HCT116 (cell line): ENCODE measurements around the gene SLC25A25. TPM values are rescaled to one million over a fixed set of nuclear protein-coding genes. Genes with fewer than 3 reads are reported as not detected.

Experiments used
- ATAC-seq: fragments of 200-7000 bp; cut with Tn5 transposase; 2 replicates; pipeline ENCODE4 v1.9.1; 2020; ENCODE audit warnings: mild to moderate bottlenecking, moderate library complexity
- BruUV-seq: library from RNA; stranded (reverse); fragments of 400-500 nt; replicated peaks from 2 replicates; lab custom pipeline; 2021; lab: Mats Ljungman, UMichigan
- CTCF ChIA-PET: fragments of 300-600 bp; sonication (Branson Sonifier 250); formaldehyde crosslinking; loops from one replicate; lab custom pipeline; 2021; ENCODE audit warnings: antibody characterized with exemption; lab: Charles Lee
- POLR2A ChIA-PET: fragments of 300-600, 350-600 bp; sonication (Branson Sonifier 250); formaldehyde crosslinking; loops from one replicate; lab custom pipeline; 2021; ENCODE audit warnings: antibody characterized with exemption; lab: Charles Lee
- RAD21 ChIA-PET, 2 experiments: fragments of 300-600 bp; sonication (Branson Sonifier 250); formaldehyde crosslinking; loops; one replicate each; lab custom pipeline; 2023; ENCODE audit warnings: low total read pairs in 2 of 2; ENCODE audit not compliant: uncharacterized antibody in 2 of 2, unreplicated experiment in 2 of 2, low non-redundant PET in 1 of 2; lab: Charles Lee
- DNase-seq: peaks from one replicate; pipeline ENCODE4 v3.0.0-alpha.2; 2010; ENCODE audit warnings: low read depth, low spot score
- H2AFZ ChIP-seq: fragments of 200-600 bp; shearing (Covaris generic), sonication (generic); 2 replicates; pipeline ENCODE4 v1.6.1; 2017; ENCODE audit warnings: low read depth, mixed run types, mixed read lengths, antibody characterized with exemption, low read length; ENCODE audit not compliant: poor library complexity, severe bottlenecking
- H3K27ac ChIP-seq: 2 replicates; pipeline ENCODE4 v1.5.1; 2012; ENCODE audit warnings: low read depth, low read length
- H3K27me3 ChIP-seq: fragments of 200-600 bp; sonication (generic); 2 replicates; pipeline ENCODE4 v1.6.1; 2016; ENCODE audit warnings: mixed run types, low read length, mixed read lengths; ENCODE audit not compliant: insufficient read depth
- H3K36me3 ChIP-seq, 2 experiments: fragments of 200-500 bp in 1 of 2; fragments of 200-600 bp in 1 of 2; sonication (Bioruptor generic) in 1 of 2; sonication (generic) in 1 of 2; 2 replicates each; pipeline versions ENCODE4 v1.5.1 to v1.6.1; 2014 to 2016; ENCODE audit warnings: low read length in 2 of 2, inconsistent platforms in 1 of 2, mixed read lengths in 1 of 2, mixed run types in 1 of 2; ENCODE audit not compliant: insufficient read depth in 2 of 2, control insufficient read depth in 1 of 2
- H3K4me1 ChIP-seq, 2 experiments: fragments of 200-600 bp in 1 of 2; sonication (generic) in 1 of 2; 2 replicates each; pipeline versions ENCODE4 v1.5.1 to v1.6.1; 2012 to 2017; ENCODE audit warnings: low read length in 2 of 2, inconsistent platforms in 1 of 2, mild to moderate bottlenecking in 1 of 2, mixed read lengths in 1 of 2, mixed run types in 1 of 2, moderate library complexity in 1 of 2; ENCODE audit not compliant: insufficient read depth in 2 of 2, control insufficient read depth in 1 of 2
- H3K4me2 ChIP-seq: fragments of 200-600 bp; sonication (generic); 2 replicates; pipeline ENCODE4 v1.6.1; 2017; ENCODE audit warnings: mixed run types, low read length, mixed read lengths
- H3K4me3 ChIP-seq, 2 experiments: fragments of 200-600 bp in 1 of 2; sonication (generic) in 1 of 2; replicated peaks in 1 of 2; 2 replicates each; pipeline ENCODE4 v1.5.1; 2011 to 2016; ENCODE audit warnings: low read length in 2 of 2, control low read depth in 1 of 2, low read depth in 1 of 2, mild to moderate bottlenecking in 1 of 2, mixed read lengths in 1 of 2, mixed run types in 1 of 2
- H3K79me2 ChIP-seq: fragments of 200-600 bp; sonication (generic); 2 replicates; pipeline ENCODE4 v1.6.1; 2017; ENCODE audit warnings: mild to moderate bottlenecking, mixed run types, low read length, moderate library complexity, mixed read lengths; ENCODE audit not compliant: insufficient read depth
- H3K9ac ChIP-seq: fragments of 200-600 bp; sonication (generic); 2 replicates; pipeline ENCODE4 v1.6.1; 2016; ENCODE audit warnings: low read length, mixed read lengths
- H3K9me2 ChIP-seq: fragments of 200-600 bp; sonication (generic), shearing (Covaris generic); 2 replicates; pipeline ENCODE4 v1.6.1; 2017; ENCODE audit warnings: mixed run types, mild to moderate bottlenecking, moderate library complexity; ENCODE audit not compliant: insufficient read depth
- H3K9me3 ChIP-seq, 2 experiments: fragments of 200-500 bp in 1 of 2; fragments of 200-600 bp in 1 of 2; sonication (Bioruptor generic) in 1 of 2; sonication (generic) in 1 of 2; 2 replicates each; pipeline ENCODE4 v1.6.1; 2014 to 2017; ENCODE audit warnings: low read length in 2 of 2, mixed read lengths in 2 of 2, inconsistent platforms in 1 of 2, low read depth in 1 of 2, mild to moderate bottlenecking in 1 of 2, mixed run types in 1 of 2, moderate library complexity in 1 of 2; ENCODE audit not compliant: control insufficient read depth in 1 of 2, insufficient read depth in 1 of 2
- H4K20me1 ChIP-seq: fragments of 200-600 bp; sonication (generic), shearing (Covaris generic); 2 replicates; pipeline ENCODE4 v1.6.1; 2017; ENCODE audit warnings: mixed run types, mild to moderate bottlenecking, moderate library complexity; ENCODE audit not compliant: insufficient read depth
- CEBPB ChIP-seq: IDR thresholded peaks from 2 replicates; pipeline ENCODE4 v1.6.1; 2012; ENCODE audit warnings: low read depth
- CTCF ChIP-seq, 3 experiments: fragments of 200-600 bp in 1 of 3; sonication (generic) in 1 of 3; IDR thresholded peaks in 2 of 3; conservative IDR thresholded peaks in 1 of 3; 2 replicates each; pipeline ENCODE4 v1.5.1; 2012 to 2017; ENCODE audit warnings: low read depth in 2 of 3, low read length in 2 of 3, antibody characterized with exemption in 1 of 3, borderline replicate concordance in 1 of 3, control low read depth in 1 of 3, mild to moderate bottlenecking in 1 of 3, mixed read lengths in 1 of 3, mixed run types in 1 of 3, moderate library complexity in 1 of 3; ENCODE audit not compliant: insufficient read depth in 1 of 3
- ELF1 ChIP-seq: IDR thresholded peaks from 2 replicates; pipeline ENCODE4 v1.6.1; 2012; ENCODE audit warnings: low read depth, borderline replicate concordance
- EZH2phosphoT487 ChIP-seq: fragments of 200-600 bp; IDR thresholded peaks from 2 replicates; pipeline ENCODE4 v1.6.1; 2018; ENCODE audit warnings: antibody characterized with exemption, borderline replicate concordance
- MAX ChIP-seq: IDR thresholded peaks from 2 replicates; pipeline ENCODE4 v1.6.1; 2012
- POLR2A ChIP-seq: IDR thresholded peaks from 2 replicates; pipeline ENCODE4 v1.7.0; 2011; ENCODE audit warnings: borderline replicate concordance; ENCODE audit not compliant: insufficient read depth, insufficient read length; ENCODE audit errors: extremely low read depth
- SIN3A ChIP-seq: IDR thresholded peaks from 2 replicates; pipeline ENCODE4 v1.6.1; 2012; ENCODE audit warnings: low read depth
- SRF ChIP-seq: IDR thresholded peaks from 2 replicates; pipeline ENCODE4 v1.6.1; 2012; ENCODE audit warnings: low read depth
- ZBTB33 ChIP-seq: IDR thresholded peaks from 2 replicates; pipeline ENCODE4 v1.6.1; 2011; ENCODE audit warnings: mild to moderate bottlenecking, low read length, moderate library complexity; ENCODE audit not compliant: insufficient replicate concordance; ENCODE audit errors: extremely low read depth
- ZFX ChIP-seq: fragments of 450-650 bp; IDR thresholded peaks from 2 replicates; pipeline ENCODE4 v1.6.1; 2017
- intact Hi-C: fragments of 100-400 bp; cut with micrococcal nuclease; formaldehyde crosslinking; loops from 2 replicates; pipeline ENCODE4 v1.10.0; 2022
- total RNA-seq: library from RNA; stranded (reverse); gene quantifications from one replicate; pipeline ENCODE4 v1.2.1, GENCODE V29; 2021; ENCODE audit not compliant: unreplicated experiment

The SLC25A25 gene
- total RNA-seq, 1 experiment from 2014 or later = 15.3 TPM

GRCh38 chr9:128099231-128099931 is 31.3 kb downstream of the SLC25A25 start:
- Histone ChIP-seq H3K27me3 (no peaks in the 10 kb centered on the region), H3K4me1 (peaks cover 23 to 45% of the 10 kb centered on the region in 2 experiments), H3K4me2 (peak overlapping the region; percentile 90), H3K36me3 (peaks cover 11 to 16% of the 10 kb centered on the region in 2 experiments; a peak in 3 of 4 replicates), H3K79me2 (peaks cover 67% of the 10 kb centered on the region), H3K9me2 (no peaks in the 10 kb centered on the region), H3K9me3 (no peaks in the 10 kb centered on the region), H3K27ac (peak overlapping the region; percentile 57), H3K4me3 (peak overlapping the region; percentile 49 to 68), H2AFZ (no peak overlapping the region), H4K20me1 (no peaks in the 10 kb centered on the region; the same call in 1 of the 2 replicates), H3K9ac (peak overlapping the region; percentile 78)
- intact Hi-C loops = no loop called here
- ATAC-seq (no peak), DNase-seq (no peak)
- no peak for TF ChIP-seq POLR2A
- TF ChIP-seq CTCF (IDR thresholded peaks at IDR 0.05 in 2 of 3, conservative IDR thresholded peaks at IDR 0.05 in 1 of 3; ENCODE audit: borderline replicate concordance in 1 of 3, insufficient read depth in 1 of 3, low read depth in 2 of 3, low read length in 2 of 3) = no peak
- TF ChIP-seq SIN3A = no peak
- TF ChIP-seq MAX = no peak
- ChIA-PET CTCF (no interaction called here), RAD21 (no interaction called here), POLR2A (no interaction called here)
- BruUV-seq = no TSS peak

GRCh38 chr9:128099932-128100491 is 32.0 kb downstream of the SLC25A25 start:
- intact Hi-C loops = no loop called here
- H3K27me3 ChIP-seq = no peaks in the 10 kb centered on the region
- TF ChIP-seq SRF (no peak), ELF1 (no peak), EZH2phosphoT487 (no peak), ZFX (no peak), MAX (no peak), ZBTB33 (no peak), CEBPB (no peak)

More at GRCh38 chr9:128099932-128100491, 32.0 kb downstream of the SLC25A25 start:
- ChIA-PET POLR2A (no interaction called here), CTCF (no interaction called here), RAD21 (no interaction called here)
- no peak for ATAC-seq
- DNase-seq = no peak
- H3K27ac ChIP-seq = no peak overlapping the region
- no peaks in the 10 kb centered on the region for H3K9me2 ChIP-seq
- H3K36me3 ChIP-seq = peaks cover 11 to 16% of the 10 kb centered on the region in 2 experiments; a peak in 3 of 4 replicates
- 0 out of 2 replicates have a peak overlapping the region, but pooled peaks have one; percentile 78 for H3K9ac ChIP-seq
- peaks cover 62% of the 10 kb centered on the region for H3K79me2 ChIP-seq
- no peaks in the 10 kb centered on the region for H3K9me3 ChIP-seq
- no TSS peak for BruUV-seq
- no peak overlapping the region for H3K4me2 ChIP-seq
- no peak overlapping the region for H2AFZ ChIP-seq
- peaks cover 18 to 38% of the 10 kb centered on the region in 2 experiments for H3K4me1 ChIP-seq
- H4K20me1 ChIP-seq = no peaks in the 10 kb centered on the region; the same call in 1 of the 2 replicates
- no peak overlapping the region for H3K4me3 ChIP-seq
